NCI-H1048 (cell line): Measurements from ENCODE around the gene SPDYC.
"Not testable (repeated sequence)": the region's sequence is repeated elsewhere in the genome, so short reads cannot be mapped to it uniquely, and the experiment has no call there.

Experiments used
- DNase-seq: peaks from one replicate; lab custom pipeline; 2025; lab: John Stamatoyannopoulos, UW

Gene SPDYC

DNA sequence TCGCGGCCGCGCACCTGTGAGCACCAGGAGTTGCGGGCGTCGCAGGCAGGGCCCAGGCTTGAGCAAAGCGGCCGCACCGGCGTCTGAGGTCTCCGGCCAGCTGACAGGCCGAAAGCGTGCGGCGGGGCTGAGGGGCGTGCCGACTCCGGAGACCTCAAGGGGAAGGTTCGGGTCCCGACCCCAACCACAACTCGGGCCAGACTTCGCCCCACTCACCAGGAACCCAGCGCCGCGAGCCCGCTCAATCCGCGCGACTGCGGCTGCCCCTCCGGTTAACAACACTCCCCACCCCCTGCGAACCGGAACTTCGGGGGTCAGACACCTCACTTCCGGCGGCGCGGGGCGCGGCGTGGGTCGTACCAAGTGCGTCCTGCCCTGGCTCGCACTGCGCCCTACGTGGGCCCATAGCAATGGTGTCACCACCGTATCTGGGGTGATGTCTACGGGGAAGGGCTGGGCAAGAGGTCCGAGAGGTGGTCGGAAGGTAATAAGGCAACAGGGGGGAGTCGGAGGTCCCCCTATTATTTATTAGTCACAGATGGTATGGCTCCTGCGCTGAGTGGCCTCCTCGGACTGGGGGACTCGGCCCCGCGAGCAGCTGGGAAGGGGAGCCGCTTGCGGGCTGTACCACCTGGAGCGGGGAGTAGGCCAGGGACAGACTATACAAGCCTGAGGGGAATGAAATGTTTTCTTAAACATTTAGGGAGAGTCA lies 35.6 kb upstream of the SPDYC start, which contains the start of gene SYVN1:
Gene SYVN1 (minus strand): TSS at position 280 of the 712 bp plus-strand sequence. CDS start 918 bp downstream, outside the sequence.
- peak; percentile 41 for DNase-seq

DNA sequence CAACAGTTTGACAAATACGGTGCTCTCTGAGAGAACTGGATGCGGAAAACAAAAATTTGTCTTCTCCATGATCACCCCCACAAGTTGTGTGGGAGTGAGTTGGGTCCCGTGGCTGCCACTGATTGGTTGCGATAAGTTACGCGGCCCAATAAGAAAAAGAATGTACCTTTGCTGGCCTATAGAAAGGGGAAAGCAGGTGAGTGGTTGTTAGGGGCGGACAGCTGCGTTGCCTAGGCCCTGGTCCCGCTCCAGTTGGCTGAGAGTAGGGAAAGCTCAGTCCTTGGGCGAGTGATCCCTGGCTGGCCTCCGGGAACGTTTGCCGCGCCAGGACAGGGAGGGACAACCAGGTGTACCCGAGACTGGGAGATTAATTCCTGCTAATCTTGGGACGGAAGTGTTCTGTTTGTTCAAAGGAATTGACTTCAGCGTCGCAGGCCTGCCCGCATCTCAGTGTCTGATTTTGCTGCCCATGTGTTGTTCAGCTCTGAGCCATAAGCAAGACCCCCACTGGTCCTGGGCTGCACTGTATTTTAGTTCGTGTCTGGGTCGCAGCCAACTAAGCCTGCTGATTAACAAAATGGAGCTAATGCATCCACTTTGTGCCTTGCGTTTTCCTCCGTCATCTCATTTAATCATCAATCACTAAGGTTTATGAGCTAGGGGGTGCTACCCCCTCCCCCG lies 34.9 kb upstream of the SPDYC start:
- DNase-seq: peak; percentile 82

DNA sequence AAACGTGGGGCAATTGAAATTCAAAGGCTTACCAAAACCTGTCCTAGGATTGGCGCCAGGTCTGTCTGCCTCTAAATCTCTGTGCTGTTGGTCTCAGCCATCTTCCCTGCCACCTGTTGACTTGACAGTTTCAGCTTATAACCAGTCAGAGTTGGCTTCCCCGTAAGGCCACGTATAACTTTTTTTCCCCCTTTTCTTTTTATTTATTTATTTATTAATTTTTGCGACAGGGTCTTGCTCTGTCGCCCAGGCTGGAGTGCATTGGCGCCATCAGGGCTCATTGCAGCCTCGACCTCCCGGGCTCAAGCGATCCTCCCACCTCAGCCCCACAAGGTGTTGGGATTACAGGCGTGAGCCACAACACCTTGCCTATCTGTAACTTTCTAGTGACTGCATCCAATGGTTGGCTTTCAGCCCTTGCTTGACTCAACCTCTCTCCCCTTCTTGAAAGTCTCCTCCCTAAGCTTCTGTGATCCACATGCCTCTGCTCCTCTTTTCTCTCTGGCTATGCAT lies 34.3 kb upstream of the SPDYC start:
- no peak for DNase-seq

DNA sequence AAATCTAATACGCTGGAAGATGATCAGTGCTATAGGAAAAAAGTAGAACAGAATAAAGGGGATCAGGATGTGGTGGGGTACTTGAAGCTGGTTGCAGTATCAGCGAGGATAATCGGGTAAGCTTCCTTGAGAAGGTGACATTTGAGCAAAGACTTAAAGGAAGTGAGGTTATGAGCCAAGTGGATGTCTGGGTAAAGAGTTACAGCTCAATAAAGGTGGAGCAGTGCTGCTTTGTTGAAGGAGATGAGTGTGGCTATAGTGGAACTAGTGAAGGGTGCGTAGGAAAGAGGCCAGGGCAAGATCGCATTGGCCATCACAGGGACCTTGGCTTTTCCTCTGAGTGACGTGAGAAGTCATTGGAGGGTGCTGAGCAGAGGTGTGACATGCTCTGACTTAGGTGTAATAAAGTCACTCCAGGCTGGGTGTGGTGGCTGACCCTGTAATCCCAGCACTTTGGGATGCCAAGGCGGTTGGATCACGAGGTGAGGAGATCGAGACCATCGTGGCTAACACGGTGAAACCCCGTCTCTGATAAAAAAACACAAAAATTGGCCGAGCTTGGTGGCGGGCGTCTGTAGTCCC lies 33.4 kb upstream of the SPDYC start:
- DNase-seq: no peak

DNA sequence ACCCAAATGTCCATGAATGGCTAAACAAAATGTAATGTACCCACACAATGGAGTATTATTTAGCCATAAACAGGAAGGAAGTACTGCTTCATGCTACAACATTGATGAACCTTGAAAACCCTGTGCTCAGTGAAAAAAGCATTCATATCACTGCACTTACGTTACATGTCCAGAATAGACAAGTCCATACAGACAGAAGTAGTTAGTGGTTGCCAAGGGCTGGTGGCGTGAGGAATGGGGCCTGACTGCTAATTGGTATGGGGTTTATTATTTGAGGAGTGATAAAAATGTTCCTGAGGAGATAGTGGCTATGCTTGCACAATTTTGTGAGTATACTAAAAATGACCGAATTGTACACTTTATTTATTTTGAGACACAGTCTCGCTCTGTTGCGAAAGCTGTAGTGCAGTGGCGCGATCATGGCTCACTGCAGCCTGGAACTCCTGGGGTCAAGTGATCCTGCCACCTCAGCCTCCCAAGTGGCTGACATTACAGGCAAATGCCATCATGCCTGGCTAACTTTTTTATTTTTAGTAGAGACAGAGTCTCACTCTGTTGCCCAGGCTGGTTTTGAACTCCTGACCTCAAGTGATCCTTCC lies 28.0 kb upstream of the SPDYC start:
- DNase-seq: no peak

DNA sequence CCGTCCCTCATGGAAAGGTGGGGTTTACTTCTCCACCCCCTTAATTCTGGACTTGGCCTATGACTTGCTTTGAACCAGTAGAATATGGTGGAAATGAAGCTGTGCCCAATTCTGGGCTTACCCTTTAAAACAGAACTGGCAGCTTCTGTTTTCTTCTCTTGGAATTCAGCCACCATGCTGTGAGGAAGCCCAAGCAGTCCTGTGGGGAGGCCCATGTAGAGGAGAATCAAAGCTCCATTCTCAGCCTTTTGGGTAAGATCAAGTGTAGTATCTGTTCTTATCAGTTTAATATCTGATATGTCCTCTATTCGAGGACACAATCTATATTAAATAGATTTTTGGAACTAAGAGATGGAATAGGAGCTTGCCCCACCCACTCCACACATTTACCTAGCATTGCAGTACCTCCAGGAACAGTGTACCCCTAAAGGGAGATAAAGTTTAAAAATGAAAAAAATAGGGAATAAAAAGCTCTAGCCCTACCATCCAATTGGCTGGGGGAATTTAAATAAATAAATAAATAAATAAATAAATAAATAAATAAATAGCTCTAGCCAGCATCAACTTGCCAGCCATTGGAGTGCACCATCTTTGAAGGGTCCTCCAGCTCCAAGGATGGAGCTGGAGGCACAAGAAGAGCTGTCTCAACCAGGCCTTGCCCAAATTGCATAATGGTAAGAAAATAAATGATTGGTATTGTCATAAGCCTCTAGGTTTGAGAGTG lies 22.5 kb upstream of the SPDYC start:
- DNase-seq: no peak

DNA sequence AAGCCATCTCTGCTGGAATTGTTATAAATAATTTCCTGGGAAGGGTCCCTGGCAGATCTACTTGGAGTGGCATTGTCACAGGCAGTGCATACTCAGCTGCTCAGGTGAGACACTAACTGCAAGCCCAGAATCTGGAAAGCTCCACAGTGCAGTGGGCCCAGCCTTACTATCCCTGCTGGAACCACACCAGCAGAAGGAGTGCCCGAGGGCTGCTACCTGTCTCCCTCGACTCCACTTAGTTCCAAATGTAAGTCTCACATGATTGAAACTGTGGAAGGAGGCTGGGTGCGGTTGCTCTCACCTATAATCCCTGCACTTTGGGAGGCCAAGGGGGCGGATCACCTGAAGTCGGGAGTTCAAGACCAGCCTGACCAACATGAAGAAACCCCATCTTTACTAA lies 21.4 kb upstream of the SPDYC start:
- DNase-seq: no peak

DNA sequence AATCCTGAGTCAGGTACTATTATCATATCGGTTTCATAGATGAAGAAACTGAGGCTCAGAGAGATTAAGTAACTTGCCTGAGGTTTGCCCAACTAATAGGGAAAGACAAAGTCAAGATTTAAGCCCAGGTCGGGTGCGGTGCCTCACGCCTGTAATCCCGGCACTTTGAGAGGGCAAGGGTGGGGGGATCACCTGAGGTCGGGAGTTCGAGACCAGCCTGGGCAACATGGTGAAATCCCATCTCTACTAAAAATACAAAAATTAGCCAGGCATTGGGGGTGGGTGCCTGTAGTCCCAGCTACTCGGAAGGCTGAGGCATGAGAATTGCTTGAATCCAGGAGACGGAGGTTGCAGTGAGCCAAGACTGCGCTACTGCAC lies 19.9 kb upstream of the SPDYC start:
- DNase-seq: not testable (repeated sequence)

DNA sequence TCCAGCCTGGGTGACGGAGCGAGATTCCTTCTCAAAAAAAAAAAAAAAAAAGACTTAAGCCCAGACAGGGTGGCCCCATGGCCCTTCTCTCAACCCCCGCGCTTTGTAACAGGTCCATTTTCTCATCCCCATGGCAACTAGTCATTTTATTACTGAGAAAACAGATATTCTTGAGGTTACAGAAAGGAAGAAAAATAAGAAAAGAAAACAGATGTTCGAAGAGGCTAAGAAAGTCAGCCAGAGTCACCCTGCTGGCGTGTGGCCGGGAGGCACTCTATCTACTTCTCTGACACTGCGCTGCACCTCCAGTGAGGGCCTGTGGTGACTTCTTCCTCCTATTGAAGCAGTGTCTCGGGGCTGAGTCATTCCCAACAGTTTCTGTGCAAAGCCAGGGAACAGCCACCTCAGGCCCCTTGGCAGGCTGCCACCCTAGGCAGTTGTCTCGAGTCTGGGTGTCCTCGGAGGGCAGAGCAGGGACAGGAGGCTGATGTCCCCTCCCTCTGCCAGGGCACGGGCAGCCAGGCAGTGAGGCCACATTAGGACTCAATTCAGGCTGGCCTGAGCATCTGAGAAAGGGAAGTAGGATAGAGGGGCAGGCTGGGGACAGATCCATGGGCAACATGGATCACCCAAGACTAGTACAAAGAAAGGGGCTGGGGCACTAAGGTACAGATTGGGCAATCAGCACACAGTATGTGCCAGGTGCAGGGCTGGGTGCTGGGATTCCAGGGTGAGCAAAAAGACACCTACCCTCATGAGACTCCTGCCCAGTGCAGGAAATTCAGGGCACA lies 19.3 kb upstream of the SPDYC start:
- DNase-seq: no peak

DNA sequence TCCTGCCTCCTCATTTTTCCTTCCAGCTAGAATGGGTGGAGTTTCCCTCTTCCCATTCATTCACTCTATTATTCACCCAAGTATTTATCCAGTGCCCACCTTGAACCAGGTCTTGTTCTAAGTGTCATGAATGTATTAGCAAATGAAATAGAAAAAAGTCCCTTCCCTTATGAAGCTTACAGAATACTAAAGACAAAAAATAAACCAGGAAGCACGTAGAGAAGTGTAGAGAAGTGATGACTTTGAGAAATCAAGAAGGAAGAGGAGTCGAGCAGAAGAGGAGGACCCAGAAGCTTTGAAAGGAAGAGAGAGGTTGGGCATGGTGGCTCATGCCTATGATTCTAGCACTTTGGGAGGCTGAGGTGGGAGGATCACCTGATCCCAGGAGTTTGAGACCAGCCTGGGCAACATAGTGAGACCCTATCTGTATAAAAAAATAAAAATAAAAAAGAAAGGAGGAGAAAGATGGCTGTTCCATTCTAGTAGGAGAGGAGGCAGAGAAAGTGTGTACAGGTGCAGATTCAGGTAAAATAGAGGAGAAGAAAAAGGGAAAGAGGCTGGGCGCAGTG lies 18.6 kb upstream of the SPDYC start:
- no peak for DNase-seq

DNA sequence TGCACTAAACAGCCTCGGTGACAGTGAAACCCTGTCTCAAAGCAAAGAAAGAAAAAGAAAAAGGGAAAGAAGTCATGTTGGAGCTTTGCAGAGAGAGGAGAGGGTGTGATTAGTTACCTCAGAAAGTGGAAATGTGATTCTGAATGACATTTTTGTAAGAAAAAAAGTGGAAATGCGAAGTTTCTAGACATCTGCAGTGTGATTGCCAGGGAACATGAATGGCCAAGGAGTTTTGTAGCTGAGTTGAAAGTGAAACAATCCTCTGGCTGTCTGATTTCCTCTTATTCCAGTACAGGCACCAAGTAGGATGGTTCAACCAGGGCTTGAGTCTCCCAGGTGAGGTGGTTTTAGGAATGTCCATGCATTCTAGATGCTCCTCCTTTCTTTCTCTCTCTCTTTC lies 17.9 kb upstream of the SPDYC start:
- DNase-seq: no peak

DNA sequence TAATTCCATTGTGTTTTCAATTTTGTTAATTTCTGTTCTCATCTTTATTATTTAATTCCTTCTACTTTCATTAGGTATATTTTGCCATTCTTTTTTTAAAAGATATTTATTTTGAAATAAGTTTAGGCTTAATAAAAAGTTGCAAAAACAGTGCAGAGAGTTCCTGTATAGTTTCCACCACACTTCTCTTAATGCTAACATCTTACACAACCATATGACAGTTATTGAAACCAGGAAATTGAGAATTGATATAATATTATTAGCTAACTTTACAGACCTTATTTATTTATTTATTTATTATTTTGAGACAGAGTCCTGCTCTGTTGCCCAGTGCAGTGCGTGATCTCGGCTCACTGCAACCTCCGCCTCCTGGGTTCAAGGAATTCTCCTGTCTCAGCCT lies 13.8 kb upstream of the SPDYC start:
- DNase-seq: no peak

DNA sequence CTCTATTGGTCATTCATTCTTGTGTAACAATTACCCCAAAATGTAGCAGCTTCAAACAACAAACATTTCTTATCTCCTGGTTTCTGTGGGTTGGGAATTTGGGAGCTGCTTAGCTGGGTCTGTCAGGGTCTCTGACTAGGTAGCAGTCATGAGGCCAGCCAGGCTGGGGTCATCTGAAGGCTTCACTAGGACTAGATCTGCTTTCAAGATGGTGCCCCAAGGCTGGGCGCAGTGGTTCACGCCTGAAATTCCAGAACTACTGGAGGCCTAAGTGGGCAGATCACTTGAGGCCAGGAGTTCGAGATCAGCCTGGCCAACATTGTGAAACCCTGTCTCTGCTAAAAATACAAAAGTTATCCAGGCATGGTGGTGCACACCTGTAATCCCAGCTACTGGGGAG lies 13.1 kb upstream of the SPDYC start:
- DNase-seq: no peak

DNA sequence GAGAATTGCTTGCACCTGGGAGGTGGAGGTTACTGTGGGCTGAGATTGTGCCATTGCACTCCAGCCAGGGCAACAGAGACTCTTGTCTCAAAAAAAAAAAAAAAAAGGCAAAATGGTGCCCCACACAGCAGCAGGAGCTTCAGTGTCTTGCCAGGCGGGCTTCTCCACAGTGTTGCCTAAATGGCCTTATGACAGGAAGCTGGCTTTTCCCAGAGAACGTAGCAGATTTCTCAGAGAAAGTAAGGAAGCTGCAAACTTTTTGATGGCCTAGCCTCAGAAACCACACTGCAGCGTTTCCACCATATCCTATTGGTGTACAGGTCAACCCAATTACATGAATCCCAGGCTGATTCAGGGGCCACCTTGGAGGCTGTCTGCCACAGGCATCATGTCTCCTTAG lies 12.7 kb upstream of the SPDYC start:
- no peak for DNase-seq

DNA sequence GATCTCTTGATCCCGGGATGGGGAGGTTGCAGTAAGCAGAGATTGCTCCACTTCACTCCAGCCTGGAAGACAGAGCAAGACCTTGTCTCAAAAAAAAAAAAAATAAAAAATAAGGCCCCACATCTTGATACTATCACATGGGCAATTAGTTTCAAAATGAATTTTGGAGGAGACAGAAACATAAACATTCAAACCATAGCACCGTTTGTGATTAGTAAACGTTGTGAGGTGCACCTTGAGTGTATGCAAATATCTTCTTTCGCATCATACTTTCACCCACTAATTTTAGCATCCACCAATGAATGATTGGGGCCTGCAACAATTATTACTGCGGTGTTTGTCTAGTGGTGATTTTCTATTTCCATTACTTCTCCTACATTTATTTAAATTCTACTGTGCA lies 11.0 kb upstream of the SPDYC start:
- DNase-seq: no peak

DNA sequence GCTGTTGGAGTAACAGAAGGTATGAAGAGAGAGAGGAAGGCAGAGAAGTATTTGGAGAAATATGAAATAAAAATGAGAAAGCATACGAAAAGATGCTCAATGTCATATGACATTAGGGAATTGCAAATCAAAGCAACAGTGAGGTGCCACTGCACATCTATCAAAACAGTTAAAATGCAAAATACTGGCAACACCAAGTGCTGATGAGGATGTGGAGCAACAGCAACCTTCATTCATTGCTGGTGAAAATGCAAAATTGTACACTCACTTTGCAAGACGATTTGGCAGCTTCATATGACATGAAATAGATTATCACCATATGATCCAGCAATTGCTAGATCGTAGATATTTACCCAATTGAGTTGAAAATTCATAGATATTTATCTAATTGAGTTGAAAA lies 9.4 kb upstream of the SPDYC start:
- DNase-seq: no peak

DNA sequence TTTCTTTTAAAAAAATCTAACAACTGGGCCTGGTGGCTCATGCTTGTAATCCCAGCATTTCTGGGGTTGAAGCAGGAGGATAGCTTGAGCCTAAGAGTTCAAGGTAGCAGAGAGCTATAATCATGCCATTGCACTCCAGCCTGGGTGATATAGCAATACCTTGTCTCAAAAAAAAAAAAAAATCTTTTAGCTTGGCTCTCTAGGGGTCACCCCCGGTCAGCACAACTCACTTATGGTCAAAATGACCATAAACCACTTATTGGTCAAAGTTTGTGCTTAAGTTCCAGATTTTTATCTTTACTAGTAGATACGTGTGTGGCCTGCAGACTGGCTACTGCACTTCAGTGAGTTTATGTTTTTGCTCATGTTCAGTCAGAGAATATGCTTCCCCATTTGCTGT lies 6.3 kb upstream of the SPDYC start:
- no peak for DNase-seq

DNA sequence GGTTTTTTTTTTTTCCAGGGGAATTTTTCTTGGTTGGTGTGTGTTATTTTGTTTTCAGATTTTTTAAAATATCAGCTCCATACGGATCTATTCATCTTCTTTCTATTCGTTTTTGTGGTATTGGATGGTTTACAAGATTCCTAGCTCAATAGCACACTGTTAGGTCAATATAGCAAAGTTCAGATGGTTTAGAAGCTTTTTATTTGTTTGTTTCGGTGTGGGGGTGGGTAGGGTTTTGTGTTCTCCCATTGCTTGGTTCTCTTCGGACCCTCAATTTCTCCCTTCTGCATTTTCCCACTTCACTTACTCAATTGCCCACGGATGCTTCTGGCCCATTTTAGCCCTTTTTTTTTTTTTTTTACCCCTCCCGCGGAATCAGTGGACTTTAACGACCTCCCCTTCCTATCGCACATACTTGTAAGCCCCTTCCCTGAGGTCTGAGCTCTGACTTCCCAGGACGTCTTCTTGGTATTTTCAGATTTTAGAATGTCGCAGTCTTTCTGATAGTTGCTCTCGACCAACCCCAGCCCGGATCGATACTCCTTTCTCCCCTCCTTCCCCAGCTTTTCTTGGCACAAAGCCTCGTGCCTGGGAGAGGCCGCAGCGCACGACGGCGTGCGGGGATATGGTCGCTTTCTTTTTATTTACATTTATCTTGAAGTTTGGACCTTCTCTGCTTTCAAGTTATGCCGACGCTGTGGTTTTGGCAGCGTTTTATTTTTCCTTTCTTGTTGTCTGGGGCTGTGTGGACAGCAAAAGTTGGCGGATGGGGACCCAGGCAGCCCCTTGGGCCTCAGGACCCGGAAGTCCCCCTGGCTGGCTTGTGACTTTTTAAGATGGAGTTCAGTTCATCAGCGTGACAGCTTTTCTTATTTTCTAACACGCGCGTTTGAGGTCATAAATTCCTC lies 4.4 kb upstream of the SPDYC start:
- DNase-seq: no peak

DNA sequence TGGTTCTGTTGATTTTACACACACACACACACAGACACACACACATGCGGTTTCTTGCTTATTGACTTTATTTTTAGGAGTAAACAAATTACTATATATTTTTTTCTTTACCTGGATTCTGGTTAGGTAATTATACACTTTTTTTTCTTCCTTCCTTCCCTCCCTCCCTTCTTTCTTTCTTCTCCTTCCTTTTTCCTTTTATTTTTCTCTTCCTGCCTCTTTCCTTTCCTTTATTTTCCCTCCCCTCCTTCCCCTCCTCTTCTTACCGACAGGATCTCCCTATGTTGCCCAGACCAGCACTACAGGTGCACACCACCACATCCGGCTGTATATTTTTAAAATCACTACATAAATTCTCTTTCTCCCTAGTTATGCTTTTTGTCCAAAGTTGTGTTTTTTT lies 3.1 kb upstream of the SPDYC start:
- DNase-seq: no peak

DNA sequence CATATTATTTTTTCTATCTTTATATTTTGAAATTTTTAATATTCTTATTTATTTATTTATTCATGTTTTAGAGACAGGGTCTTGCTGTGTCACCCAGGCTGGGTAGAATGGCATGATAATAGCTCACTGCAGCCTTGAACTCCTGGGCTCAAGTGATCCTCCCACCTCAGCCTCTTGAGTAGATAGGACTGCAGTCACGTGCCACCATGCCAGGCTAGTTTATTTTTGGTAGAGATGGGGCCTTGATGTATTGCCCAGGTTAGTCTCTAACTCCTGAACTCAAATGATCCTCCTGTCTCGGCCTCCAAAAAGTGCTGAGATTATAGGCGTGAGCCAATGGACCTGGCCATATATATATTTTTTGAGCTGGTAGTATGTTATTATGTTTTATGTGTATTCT lies 2.4 kb upstream of the SPDYC start:
- no peak for DNase-seq
